Stimulated activated effector memory CD8-positive, alpha-beta T cell treated with anti-CD3 and anti-CD28 coated beads, Interleukin-12 subunit alpha, Interleukin-12 subunit beta, amount 100 ng/mL, for 72 hours (primary cell): Measurements from ENCODE around the gene NKAIN2.

ENCODE experiments used
- ATAC-seq: fragments of 150-1000 bp; cut with Tn5 transposase; 2 replicates; pipeline ENCODE4 v1.10.0; 2021
- DNase-seq, 2 donors: peaks; one replicate each; pipeline ENCODE4 v3.0.0; 2021 to 2022; ENCODE audit warnings: low spot score in 2 of 2
- H3K27ac Mint-ChIP-seq: one replicate; pipeline ENCODE4 v1.8.0; 2022; ENCODE audit warnings: mild to moderate bottlenecking, mixed read lengths
- H3K36me3 Mint-ChIP-seq: one replicate; pipeline ENCODE4 v1.8.0; 2022; ENCODE audit warnings: mild to moderate bottlenecking, mixed read lengths
- H3K4me1 Mint-ChIP-seq: one replicate; pipeline ENCODE4 v1.8.0; 2022; ENCODE audit warnings: mixed read lengths
- H3K4me3 Mint-ChIP-seq: one replicate; pipeline ENCODE4 v1.8.0; 2022; ENCODE audit warnings: mild to moderate bottlenecking, mixed read lengths
- H3K9me3 Mint-ChIP-seq: one replicate; pipeline ENCODE4 v1.8.0; 2022; ENCODE audit warnings: mixed read lengths

NKAIN2 gene

DNA sequence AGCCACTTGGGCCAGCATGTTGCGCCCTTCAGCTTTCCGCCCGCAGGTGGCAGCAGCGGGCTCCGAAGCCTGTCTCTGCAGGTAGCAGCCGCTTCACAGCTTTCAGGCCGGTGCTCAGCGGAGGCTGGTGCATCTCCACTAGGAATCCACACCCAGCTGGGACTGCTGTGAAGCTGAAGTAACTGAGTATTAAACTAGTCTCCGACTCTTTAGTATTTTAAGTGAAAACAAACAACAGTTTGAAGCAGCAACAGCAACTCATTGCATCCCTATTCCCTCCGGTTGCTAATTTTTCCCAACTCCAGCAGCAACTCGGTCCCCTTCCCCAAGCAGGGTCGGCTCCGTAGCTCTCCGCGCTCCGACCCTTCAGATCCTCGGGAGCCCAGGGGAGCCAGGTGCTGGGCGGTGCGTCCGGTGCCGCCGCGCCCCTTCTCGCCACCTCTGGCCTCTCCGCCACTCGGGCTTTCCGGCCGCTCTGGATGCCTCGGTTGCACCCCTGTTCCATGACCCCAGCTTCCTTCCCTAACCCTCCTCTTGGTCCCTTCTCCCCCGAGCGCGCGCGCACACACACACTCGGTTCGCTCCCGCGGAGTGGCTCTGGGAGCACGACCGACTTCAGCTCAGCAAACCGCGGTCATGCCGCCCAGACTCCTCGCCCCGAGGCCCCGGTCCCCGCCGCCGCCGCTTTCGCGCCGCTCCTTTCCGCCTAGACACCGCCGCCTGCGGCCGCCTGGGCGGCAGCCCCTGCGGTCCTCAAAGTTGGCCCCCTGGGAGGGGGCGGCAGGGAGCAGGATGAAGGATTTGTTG lies 765 bp upstream of the NKAIN2 start:
- peak; percentile 29 to 78 for DNase-seq
- ATAC-seq, result peak; percentile 82
- no peaks in the 10 kb centered on the region for H3K4me1 Mint-ChIP-seq
- peak overlapping the region; percentile 41 for H3K4me3 Mint-ChIP-seq
- peaks cover 2% of the 10 kb centered on the region for H3K9me3 Mint-ChIP-seq
- H3K36me3 Mint-ChIP-seq, result no peaks in the 10 kb centered on the region
- H3K27ac Mint-ChIP-seq, result no peak overlapping the region

DNA sequence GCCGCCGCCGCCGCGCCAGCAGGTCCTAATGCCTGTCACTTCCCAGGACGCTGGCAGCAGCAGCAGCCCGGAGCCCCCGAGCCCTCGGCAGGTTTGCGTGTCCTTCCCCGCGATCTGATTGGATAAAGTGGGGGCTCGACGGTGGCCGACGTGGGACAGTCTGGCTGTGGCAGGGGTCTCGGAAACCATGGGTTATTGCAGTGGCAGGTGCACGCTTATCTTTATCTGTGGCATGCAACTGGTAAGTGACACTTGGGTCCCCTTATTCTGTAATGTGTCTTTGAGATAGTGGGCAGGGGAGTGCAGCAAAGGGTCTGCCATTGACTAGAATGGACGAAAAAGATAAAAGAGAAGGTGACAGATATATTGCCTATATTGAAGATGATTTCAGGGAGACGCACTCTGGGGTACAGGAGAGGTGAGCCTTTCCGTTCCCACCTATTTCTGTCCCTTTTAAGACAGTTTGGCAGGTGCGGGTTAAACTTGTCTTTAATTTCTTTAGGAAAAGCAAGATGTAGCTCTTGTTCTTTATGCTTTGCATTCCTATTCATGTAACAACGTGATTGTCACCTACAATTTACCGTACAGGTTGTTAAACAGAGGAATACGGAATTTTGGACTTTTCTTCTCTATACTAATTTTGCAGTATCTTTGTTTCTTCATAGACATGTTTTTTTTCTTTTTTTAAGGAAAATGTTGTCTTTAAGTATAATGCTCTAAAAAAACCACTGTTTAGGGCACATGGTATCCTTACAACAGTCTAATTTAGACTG lies 535 bp downstream of the NKAIN2 start:
- Mint-ChIP-seq H3K4me3 (no peak overlapping the region), H3K9me3 (peaks cover 2% of the 10 kb centered on the region), H3K36me3 (no peaks in the 10 kb centered on the region), H3K4me1 (no peaks in the 10 kb centered on the region), H3K27ac (no peak overlapping the region)
- no peak for ATAC-seq
- no peak for DNase-seq

DNA sequence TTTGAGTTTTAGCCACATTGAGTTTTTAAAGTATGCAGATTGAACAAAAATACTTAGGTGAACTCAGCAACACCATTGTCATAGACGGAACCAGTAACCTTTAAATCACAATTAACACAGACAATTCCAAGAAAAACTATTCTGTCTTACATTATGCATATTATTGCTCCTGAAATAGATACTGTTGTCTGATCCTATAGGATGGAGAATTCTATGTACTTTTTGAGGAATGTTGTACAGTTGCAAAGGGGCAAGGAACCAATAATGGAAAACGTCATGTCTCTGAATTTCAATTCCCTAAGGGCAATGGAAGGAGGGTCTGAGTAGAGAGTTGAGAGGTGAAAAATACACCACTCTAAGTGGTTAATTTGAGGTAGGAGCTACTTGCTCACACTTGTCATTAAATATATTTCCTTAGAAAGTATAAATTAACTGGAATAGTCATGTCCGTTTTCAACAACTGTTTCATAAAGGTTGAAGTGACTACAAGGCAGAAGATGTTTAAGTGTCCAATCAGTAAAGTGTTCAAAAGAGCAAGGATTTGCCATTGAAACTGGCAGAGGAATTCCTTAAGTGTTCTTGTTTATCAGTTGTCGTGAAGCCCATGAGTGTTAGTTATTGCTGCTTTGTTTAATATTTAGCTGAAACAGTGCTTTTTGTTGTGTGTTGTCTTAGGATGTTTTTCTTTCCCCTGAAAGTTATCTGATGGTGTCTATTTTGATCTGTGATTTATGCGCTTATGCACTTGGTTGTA lies 1.3 kb downstream of the NKAIN2 start:
- ATAC-seq (no peak), DNase-seq (no peak)
- no peaks in the 10 kb centered on the region for H3K36me3 Mint-ChIP-seq
- peaks cover 2% of the 10 kb centered on the region for H3K9me3 Mint-ChIP-seq
- H3K4me3 Mint-ChIP-seq, result no peak overlapping the region
- no peaks in the 10 kb centered on the region for H3K4me1 Mint-ChIP-seq
- no peak overlapping the region for H3K27ac Mint-ChIP-seq

DNA sequence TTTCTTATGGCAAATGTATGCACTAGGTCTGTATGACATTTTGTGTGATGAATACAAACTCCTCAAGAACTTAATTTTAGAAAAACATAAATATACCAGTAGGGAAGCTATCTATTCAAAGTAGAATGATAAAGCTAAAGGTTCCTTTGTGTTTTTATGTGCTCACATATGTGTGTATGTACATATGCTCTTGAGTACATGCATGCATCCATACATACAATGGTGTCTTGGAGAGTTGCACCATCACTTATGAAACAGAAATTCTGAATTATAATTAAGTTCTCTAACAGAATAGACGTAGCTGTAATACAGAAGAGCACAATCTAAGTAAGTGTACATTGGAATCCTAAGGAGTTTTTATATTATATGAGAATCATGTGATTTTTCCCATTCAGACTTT lies 2.3 kb downstream of the NKAIN2 start:
- Mint-ChIP-seq H3K36me3 (no peaks in the 10 kb centered on the region), H3K4me3 (no peak overlapping the region), H3K4me1 (no peaks in the 10 kb centered on the region), H3K9me3 (peaks cover 2% of the 10 kb centered on the region), H3K27ac (no peak overlapping the region)
- ATAC-seq (no peak), DNase-seq (no peak)

DNA sequence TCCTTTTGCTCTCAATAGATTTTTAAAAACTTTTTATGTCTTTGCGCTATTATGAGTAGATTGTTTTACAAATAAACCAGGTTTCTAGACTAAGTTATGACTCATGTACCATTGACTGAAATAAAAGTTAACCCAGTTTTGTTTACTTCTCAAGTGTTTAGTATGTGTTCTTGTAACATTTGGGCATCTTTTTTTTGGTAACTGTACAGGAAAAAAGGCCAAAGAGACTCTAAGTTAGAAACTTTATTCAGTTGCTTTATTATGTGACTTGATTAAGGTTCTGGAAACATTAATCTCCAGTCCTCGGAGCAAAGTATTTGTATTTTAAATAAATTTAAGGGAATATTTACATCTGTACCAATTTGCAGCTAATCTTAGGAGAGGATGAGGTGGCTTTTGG lies 2.9 kb downstream of the NKAIN2 start:
- DNase-seq (no peak), ATAC-seq (no peak)
- H3K36me3 Mint-ChIP-seq, result no peaks in the 10 kb centered on the region
- no peak overlapping the region for H3K4me3 Mint-ChIP-seq
- H3K9me3 Mint-ChIP-seq, result no peaks in the 10 kb centered on the region
- no peak overlapping the region for H3K27ac Mint-ChIP-seq
- H3K4me1 Mint-ChIP-seq, result no peaks in the 10 kb centered on the region

DNA sequence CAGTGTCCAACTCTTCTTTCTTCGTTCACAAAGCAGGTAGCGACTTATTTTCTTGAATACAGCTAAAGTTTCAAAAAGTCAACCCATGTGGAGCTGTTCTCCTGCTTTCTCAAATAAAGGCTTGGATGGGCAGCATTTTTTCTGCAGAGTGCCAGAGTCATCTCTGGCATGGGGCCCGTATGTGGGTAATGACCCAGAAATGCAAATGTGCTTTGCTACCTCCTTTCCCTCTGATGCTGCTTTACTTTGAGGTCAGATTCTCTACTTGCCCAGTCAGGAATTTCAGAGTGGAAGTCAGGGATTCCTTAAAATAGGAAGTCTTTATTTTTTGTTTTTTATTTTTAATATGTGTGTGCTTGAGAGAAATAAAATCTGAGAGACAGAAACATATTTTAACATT lies 4.9 kb downstream of the NKAIN2 start:
- no peaks in the 10 kb centered on the region for H3K36me3 Mint-ChIP-seq
- no peaks in the 10 kb centered on the region for H3K9me3 Mint-ChIP-seq
- no peak for ATAC-seq
- H3K4me3 Mint-ChIP-seq, result no peak overlapping the region
- H3K4me1 Mint-ChIP-seq, result no peaks in the 10 kb centered on the region
- no peak for DNase-seq
- no peak overlapping the region for H3K27ac Mint-ChIP-seq

- H3K4me3 Mint-ChIP-seq, result no peak overlapping the region
- no peaks in the 10 kb centered on the region for H3K4me1 Mint-ChIP-seq
- H3K9me3 Mint-ChIP-seq, result no peaks in the 10 kb centered on the region
- H3K27ac Mint-ChIP-seq, result no peak overlapping the region
- no peak for ATAC-seq
- H3K36me3 Mint-ChIP-seq, result no peaks in the 10 kb centered on the region
- no peak for DNase-seq
These were observed 6.5 kb downstream of the NKAIN2 start for GRCh38 chr6:123810214-123810613.

GRCh38 chr6:123810948-123811347 lies 7.3 kb downstream of the NKAIN2 start:
- H3K36me3 Mint-ChIP-seq, result no peaks in the 10 kb centered on the region
- peaks cover 2% of the 10 kb centered on the region for H3K9me3 Mint-ChIP-seq
- ATAC-seq (no peak), DNase-seq (no peak)
- no peak overlapping the region for H3K27ac Mint-ChIP-seq
- H3K4me1 Mint-ChIP-seq, result no peaks in the 10 kb centered on the region
- H3K4me3 Mint-ChIP-seq, result no peak overlapping the region

DNA sequence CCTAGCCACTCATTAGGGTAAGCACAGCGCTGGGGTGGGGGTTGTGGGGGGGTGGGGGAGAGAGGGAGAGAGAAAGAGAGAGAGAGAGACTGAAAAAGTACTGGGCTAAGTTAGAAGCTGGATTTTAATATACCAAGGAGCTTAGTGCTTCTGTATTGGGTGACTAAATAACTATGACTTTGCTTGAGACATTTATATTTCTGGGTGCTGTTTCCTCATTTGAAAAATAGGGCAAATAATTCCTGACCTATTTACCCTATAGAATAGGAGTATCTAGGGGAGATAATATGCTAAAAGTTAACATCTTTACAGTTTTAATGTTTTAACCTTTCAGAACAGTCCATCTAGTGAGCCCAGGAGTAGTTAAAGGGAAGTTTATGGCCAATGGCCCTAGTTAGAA lies 7.7 kb downstream of the NKAIN2 start:
- Mint-ChIP-seq H3K4me3 (no peak overlapping the region), H3K27ac (no peak overlapping the region), H3K36me3 (no peaks in the 10 kb centered on the region), H3K9me3 (peaks cover 4% of the 10 kb centered on the region), H3K4me1 (no peaks in the 10 kb centered on the region)
- no peak for ATAC-seq
- no peak for DNase-seq

DNA sequence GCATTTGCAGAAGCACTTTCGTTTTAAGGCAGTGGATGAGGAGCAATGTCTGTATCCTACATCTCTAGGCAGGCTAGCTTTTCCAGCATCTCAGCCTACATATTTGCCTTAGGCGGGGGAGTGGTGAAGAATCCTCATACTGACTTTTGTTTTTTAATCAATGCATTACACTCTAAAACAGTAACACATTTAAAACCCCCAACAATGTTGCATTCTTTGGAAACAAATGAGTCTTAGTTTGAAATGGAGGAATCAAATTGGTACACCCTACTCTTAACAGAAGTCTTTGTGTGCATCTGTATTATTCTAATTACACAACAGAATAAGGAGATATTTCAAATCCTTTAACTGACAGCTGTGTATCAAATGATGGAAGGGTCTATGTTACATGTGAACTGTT lies 9.0 kb downstream of the NKAIN2 start:
- Mint-ChIP-seq H3K36me3 (no peaks in the 10 kb centered on the region), H3K4me1 (no peaks in the 10 kb centered on the region), H3K9me3 (peaks cover 12% of the 10 kb centered on the region), H3K27ac (no peak overlapping the region), H3K4me3 (no peak overlapping the region)
- no peak for DNase-seq
- no peak for ATAC-seq

DNA sequence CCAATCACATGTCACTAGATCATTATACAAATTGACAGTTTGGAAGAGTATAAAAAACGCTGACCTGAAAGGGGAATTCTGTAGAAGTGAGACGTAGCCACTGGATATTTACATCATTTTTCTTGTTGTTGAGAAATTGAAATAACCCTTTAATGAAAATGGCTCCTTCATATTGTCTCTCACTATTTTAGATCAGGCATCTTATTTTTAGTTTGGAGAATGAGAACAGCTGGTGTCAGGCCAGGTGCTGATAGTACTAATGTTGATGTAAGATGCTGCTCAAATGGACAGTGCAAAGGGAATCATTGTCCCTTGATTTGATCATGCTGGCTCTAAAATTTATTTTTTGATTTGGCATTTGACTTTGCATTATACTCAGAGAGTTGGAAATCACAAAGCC lies 17.4 kb downstream of the NKAIN2 start:
- DNase-seq (no peak), ATAC-seq (no peak)
- no peak overlapping the region for H3K27ac Mint-ChIP-seq
- H3K4me1 Mint-ChIP-seq, result no peaks in the 10 kb centered on the region
- peaks cover 16% of the 10 kb centered on the region for H3K9me3 Mint-ChIP-seq
- no peak overlapping the region for H3K4me3 Mint-ChIP-seq
- no peaks in the 10 kb centered on the region for H3K36me3 Mint-ChIP-seq

DNA sequence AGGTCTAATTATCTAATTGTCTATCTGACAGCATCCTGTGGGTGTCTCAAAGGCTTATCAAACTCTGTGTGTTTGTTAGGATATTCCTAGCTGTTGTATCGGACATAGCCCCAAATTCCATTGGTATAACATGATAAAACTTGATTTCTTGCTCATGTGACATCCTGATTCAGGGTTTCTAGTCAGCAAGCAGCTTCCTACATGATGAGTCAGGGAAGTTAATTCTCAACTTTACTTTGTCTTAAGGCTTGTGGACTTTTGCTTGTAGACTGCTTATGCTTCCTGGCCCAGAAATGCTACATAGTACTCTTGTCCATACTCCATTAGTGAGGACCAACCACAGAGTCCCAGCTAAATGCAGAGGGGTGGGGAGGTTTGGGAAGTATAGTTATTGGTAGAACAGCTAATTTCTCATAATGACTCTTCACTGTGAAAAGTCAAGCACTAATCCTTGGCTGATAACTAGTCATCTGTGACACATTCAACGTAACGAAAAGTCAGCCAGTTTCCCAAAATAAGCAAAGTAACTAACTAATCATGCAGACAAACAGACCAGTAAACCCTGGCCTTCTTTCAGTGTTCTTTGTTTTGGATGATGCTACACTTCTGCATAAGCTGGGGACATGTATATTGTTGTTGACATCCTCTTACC lies 25.8 kb downstream of the NKAIN2 start:
- no peaks in the 10 kb centered on the region for H3K36me3 Mint-ChIP-seq
- DNase-seq, result no peak
- no peaks in the 10 kb centered on the region for H3K4me1 Mint-ChIP-seq
- H3K27ac Mint-ChIP-seq, result no peak overlapping the region
- H3K4me3 Mint-ChIP-seq, result no peak overlapping the region
- peaks cover 16% of the 10 kb centered on the region for H3K9me3 Mint-ChIP-seq
- no peak for ATAC-seq

GRCh38 chr6:123830120-123830519 lies 26.5 kb downstream of the NKAIN2 start:
- H3K36me3 Mint-ChIP-seq, result no peaks in the 10 kb centered on the region
- peaks cover 16% of the 10 kb centered on the region for H3K9me3 Mint-ChIP-seq
- no peaks in the 10 kb centered on the region for H3K4me1 Mint-ChIP-seq
- H3K4me3 Mint-ChIP-seq, result no peak overlapping the region
- H3K27ac Mint-ChIP-seq, result no peak overlapping the region
- DNase-seq (no peak), ATAC-seq (no peak)

- ATAC-seq (no peak), DNase-seq (no peak)
- no peaks in the 10 kb centered on the region for H3K36me3 Mint-ChIP-seq
- H3K27ac Mint-ChIP-seq, result no peak overlapping the region
- H3K4me3 Mint-ChIP-seq, result no peak overlapping the region
- no peaks in the 10 kb centered on the region for H3K4me1 Mint-ChIP-seq
- peaks cover 3% of the 10 kb centered on the region for H3K9me3 Mint-ChIP-seq
These were observed 35.0 kb downstream of the NKAIN2 start for GRCh38 chr6:123838505-123839234.
